ENCODE measurements around the gene FBLIM1.

DNA sequence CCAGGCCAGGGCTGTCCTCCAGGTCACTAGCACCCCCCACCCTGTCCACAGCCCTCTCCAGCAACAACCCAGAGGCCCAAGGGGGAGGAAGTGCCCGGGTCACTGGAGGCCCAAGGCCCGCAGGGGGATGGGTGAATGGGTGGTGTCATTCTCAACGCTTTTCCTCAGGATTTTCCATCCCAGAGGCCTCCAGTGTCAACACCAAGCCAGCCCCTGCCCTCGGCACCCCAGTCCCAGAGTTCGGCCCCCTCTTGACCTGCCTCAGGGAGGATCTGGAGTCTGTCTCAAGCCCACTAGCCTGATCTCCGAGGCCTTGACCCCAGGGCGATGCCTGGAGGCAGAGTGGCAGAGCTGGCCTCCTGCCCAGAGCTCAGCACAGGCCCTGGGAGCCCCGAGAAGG, 11.2 kb upstream of the FBLIM1 start:
- TF ChIP-seq POLR2A (IDR thresholded peaks at IDR 0.05) (no peak), POLR2AphosphoS5 (IDR thresholded peaks at IDR 0.05) (no peak)

Measured in breast epithelium (tissue), 3 donors.